Measurements from ENCODE around the gene NCAPG2. TPM values are rescaled to one million over a fixed set of nuclear protein-coding genes. Genes with fewer than 3 reads are reported as not detected.

NCAPG2 gene
- total and polyA plus RNA-seq, 9 donors, result 3.2 to 9.3 (median 5.1) TPM

DNA sequence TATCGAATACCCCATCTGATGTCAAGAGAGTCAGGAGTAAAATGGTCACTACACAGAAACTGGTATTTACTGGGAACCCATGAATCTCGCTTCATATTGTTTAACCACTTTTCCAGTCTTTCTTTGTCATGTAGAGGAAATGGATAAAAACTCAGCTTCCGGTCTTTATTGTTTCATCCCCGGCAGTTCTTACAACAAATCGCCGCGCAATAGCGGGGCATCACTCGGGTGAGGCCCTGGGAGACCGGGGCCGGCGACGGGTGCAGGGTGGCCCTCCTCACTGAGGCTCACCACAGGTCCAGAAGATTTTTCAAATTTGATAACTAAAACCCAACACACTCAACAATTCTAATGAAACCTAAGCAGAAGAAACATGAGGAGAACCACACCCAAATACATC, 81.4 kb downstream of the NCAPG2 start:
- Histone ChIP-seq H3K27ac (no peak overlapping the region), H3K4me3 (no peak overlapping the region), H3K36me3 (no peaks in the 10 kb centered on the region), H3K9me3 (no peaks in the 10 kb centered on the region), H3K27me3 (no peaks in the 10 kb centered on the region), H3K4me1 (ENCODE audit: insufficient read depth) (no peaks in the 10 kb centered on the region)
- DNase-seq, result no peak
- no peak for TF ChIP-seq EP300 (IDR thresholded peaks at IDR 0.05)
- TF ChIP-seq, protein P1, sequence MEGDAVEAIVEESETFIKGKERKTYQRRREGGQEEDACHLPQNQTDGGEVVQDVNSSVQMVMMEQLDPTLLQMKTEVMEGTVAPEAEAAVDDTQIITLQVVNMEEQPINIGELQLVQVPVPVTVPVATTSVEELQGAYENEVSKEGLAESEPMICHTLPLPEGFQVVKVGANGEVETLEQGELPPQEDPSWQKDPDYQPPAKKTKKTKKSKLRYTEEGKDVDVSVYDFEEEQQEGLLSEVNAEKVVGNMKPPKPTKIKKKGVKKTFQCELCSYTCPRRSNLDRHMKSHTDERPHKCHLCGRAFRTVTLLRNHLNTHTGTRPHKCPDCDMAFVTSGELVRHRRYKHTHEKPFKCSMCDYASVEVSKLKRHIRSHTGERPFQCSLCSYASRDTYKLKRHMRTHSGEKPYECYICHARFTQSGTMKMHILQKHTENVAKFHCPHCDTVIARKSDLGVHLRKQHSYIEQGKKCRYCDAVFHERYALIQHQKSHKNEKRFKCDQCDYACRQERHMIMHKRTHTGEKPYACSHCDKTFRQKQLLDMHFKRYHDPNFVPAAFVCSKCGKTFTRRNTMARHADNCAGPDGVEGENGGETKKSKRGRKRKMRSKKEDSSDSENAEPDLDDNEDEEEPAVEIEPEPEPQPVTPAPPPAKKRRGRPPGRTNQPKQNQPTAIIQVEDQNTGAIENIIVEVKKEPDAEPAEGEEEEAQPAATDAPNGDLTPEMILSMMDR (IDR thresholded peaks at IDR 0.05), result no peak
- TF ChIP-seq POLR2A (IDR thresholded peaks at IDR 0.05), result no peak
- intact Hi-C loops (cut with DNase I), result no loop called here
- WGBS, 3 donors, result 95 to 98% (median 96%) methylated on average over 13 of the region's 13 CpGs

DNA sequence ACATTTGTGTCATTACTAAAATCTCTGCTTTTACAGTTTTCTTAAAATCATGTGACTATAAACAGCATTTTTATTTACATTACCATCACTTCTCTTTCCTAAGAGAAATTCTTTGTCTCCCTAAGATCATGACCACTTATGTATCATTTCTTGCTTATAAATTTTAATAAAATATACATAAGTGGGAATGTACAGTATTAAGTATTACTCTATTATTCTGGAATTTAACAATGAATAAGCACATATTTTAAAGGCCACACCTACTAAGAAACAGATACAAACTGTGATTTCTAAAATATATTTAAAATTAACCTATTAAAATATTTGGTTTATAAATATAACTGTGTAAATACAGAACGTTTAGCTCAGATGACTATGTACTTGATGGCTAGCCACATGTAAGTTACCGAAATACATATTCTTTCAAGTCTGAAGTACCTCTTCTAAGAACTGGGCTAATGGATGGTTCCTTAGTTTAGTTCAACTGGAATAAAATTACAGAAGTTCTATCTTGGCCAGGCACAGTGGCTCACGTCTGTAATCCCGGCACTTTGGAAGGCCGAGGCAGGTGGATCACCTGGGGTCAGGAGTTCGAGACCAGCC, 83.7 kb downstream of the NCAPG2 start:
- intact Hi-C loops (cut with DNase I), result no loop called here
- H3K4me3 ChIP-seq, result no peak overlapping the region
- H3K27me3 ChIP-seq, result no peaks in the 10 kb centered on the region
- DNase-seq, result no peak
- no peaks in the 10 kb centered on the region for H3K9me3 ChIP-seq
- no peaks in the 10 kb centered on the region for H3K36me3 ChIP-seq
- no peaks in the 10 kb centered on the region for H3K4me1 ChIP-seq (ENCODE audit: insufficient read depth)
- TF ChIP-seq EP300 (IDR thresholded peaks at IDR 0.05) (no peak), POLR2A (IDR thresholded peaks at IDR 0.05) (no peak)
- TF ChIP-seq, protein P1 (IDR thresholded peaks at IDR 0.05), result no peak
- WGBS, 3 donors, result 87 to 90% (median 88%) methylated on average over 6 of the region's 6 CpGs
- no peak overlapping the region for H3K27ac ChIP-seq

DNA sequence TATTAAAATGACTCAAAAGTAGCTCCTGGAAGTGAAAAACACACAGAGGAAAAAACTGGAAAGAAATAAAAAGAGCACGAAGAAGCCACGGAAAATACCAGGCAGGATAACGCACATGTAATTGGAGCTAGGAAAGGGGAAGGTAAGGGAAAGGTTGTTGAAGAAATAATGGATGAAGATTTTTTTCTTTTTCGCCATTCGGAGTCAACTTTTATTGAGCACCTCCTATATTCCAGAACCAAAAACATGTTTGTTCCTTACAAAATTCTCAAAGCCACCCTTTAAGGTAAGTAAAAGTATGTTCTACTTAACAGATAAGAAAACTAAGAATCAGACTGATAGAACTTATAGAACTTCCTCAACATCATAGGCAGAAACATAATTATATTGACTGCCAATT, 84.2 kb downstream of the NCAPG2 start:
- no peaks in the 10 kb centered on the region for H3K4me1 ChIP-seq (ENCODE audit: insufficient read depth)
- intact Hi-C loops (cut with DNase I), result no loop called here
- WGBS, 3 donors, result 95 to 97% (median 97%) methylated on average over 5 of the region's 5 CpGs
- no peaks in the 10 kb centered on the region for H3K9me3 ChIP-seq
- no peaks in the 10 kb centered on the region for H3K36me3 ChIP-seq
- DNase-seq, result no peak
- TF ChIP-seq, protein P1 (IDR thresholded peaks at IDR 0.05), result no peak
- TF ChIP-seq EP300 (IDR thresholded peaks at IDR 0.05) (no peak), POLR2A (IDR thresholded peaks at IDR 0.05) (no peak)
- H3K27ac ChIP-seq, result no peak overlapping the region
- no peak overlapping the region for H3K4me3 ChIP-seq
- H3K27me3 ChIP-seq, result no peaks in the 10 kb centered on the region

DNA sequence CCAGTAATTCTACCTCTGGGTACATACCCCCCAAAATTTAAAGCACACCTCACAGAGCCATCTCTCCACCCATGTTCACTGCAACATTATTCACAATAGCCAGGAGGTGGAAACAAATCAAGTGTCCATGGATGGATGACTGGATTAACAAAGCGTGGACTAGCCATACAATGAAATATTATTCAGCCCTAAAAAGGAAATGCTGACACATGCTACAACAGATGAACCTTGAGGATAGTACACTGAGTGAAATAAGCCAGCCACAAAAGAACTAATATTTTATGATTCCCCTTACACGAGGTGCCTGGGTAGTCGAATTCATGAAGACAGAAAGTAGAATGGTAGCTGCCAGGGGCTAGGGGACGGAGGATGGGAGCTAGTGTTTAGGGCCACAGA, 85.9 kb downstream of the NCAPG2 start:
- H3K4me1 ChIP-seq (ENCODE audit: insufficient read depth), result no peaks in the 10 kb centered on the region
- H3K9me3 ChIP-seq, result no peaks in the 10 kb centered on the region
- no peak overlapping the region for H3K27ac ChIP-seq
- TF ChIP-seq POLR2A (IDR thresholded peaks at IDR 0.05) (no peak), EP300 (IDR thresholded peaks at IDR 0.05) (no peak)
- TF ChIP-seq, protein P1 (IDR thresholded peaks at IDR 0.05), result no peak
- no peaks in the 10 kb centered on the region for H3K27me3 ChIP-seq
- DNase-seq, result no peak
- H3K36me3 ChIP-seq, result no peaks in the 10 kb centered on the region
- intact Hi-C loops (cut with DNase I), result no loop called here
- H3K4me3 ChIP-seq, result no peak overlapping the region
- WGBS, 3 donors, result 93 to 98% (median 96%) methylated on average over 4 of the region's 4 CpGs
